B cell (primary cell): Measurements from ENCODE around the gene GREM1.

Experiments used
- EZH2 ChIP-seq: IDR thresholded peaks from 2 replicates; pipeline ENCODE4 v1.6.1; 2012; ENCODE audit warnings: borderline replicate concordance, low read depth, mild to moderate bottlenecking, moderate library complexity, low read length; ENCODE audit not compliant: insufficient read depth, poor library complexity, severe bottlenecking
- TF ChIP-seq, protein P1 (sequence below): fragments of 200-600 bp; IDR thresholded peaks from one replicate; pipeline ENCODE4 v1.8.0; 2022; ENCODE audit warnings: antibody characterized with exemption, mild to moderate bottlenecking

DNA sequence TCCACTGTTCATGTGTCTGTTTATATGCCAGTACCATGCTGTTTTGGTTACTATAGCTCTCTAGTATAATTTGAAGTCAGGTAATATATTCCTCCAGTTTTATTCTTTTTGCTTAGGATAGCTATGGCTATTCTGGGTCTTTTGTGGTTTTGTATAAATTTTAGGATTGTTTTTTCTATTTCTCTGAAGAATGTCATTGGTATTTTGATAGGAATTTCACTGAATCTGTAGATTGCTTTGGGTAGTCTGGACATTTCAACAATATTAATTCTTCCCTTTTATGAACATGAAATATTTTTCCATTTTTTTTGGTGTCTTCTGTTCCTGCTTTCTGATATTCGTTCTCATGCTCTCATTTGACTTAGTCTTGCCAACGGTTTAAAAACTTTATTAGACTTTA, 39.6 kb downstream of the GREM1 start:
- no peak for TF ChIP-seq EZH2
- TF ChIP-seq, protein P1, sequence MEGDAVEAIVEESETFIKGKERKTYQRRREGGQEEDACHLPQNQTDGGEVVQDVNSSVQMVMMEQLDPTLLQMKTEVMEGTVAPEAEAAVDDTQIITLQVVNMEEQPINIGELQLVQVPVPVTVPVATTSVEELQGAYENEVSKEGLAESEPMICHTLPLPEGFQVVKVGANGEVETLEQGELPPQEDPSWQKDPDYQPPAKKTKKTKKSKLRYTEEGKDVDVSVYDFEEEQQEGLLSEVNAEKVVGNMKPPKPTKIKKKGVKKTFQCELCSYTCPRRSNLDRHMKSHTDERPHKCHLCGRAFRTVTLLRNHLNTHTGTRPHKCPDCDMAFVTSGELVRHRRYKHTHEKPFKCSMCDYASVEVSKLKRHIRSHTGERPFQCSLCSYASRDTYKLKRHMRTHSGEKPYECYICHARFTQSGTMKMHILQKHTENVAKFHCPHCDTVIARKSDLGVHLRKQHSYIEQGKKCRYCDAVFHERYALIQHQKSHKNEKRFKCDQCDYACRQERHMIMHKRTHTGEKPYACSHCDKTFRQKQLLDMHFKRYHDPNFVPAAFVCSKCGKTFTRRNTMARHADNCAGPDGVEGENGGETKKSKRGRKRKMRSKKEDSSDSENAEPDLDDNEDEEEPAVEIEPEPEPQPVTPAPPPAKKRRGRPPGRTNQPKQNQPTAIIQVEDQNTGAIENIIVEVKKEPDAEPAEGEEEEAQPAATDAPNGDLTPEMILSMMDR = no peak
